Psoas muscle (tissue), 8 donors: ENCODE measurements around the gene ARMH1. TPM values are rescaled to one million over a fixed set of nuclear protein-coding genes. Genes with fewer than 3 reads are reported as not detected.
"Not testable (repeated sequence)": the region's sequence is repeated elsewhere in the genome, so short reads cannot be mapped to it uniquely, and the experiment has no call there.

Experiments used
- ATAC-seq, 4 donors: fragments of 200-7000 bp; cut with Tn5 transposase; one replicate each; pipeline ENCODE4 v1.9.1; 2020; ENCODE audit warnings: moderate library complexity in 3 of 4, mild to moderate bottlenecking in 2 of 4
- DNase-seq, 2 donors: peaks; one replicate each; pipeline ENCODE4 v3.0.0-alpha.2; 2020
- H3K27ac ChIP-seq: fragments of 200-600 bp; one replicate; pipeline ENCODE4 v1.8.0; 2022
- H3K27me3 ChIP-seq, 3 donors: fragments of 200-600 bp in 1 of 3; one replicate each; pipeline versions ENCODE4 v1.6.1 to v1.8.0; 2013 to 2022; ENCODE audit warnings: low read length in 2 of 3, mild to moderate bottlenecking in 2 of 3, moderate library complexity in 1 of 3; ENCODE audit not compliant: insufficient read depth in 3 of 3
- H3K36me3 ChIP-seq, 2 donors: fragments of 200-600 bp in 1 of 2; one replicate each; pipeline versions ENCODE4 v1.6.1 to v1.8.0; 2013 to 2022; ENCODE audit warnings: low read depth in 1 of 2, mild to moderate bottlenecking in 1 of 2, moderate library complexity in 1 of 2; ENCODE audit not compliant: insufficient read depth in 1 of 2
- H3K4me1 ChIP-seq: fragments of 200-600 bp; one replicate; pipeline ENCODE4 v1.8.0; 2022
- H3K4me3 ChIP-seq: fragments of 200-600 bp; one replicate; pipeline ENCODE4 v1.8.0; 2022; ENCODE audit warnings: mild to moderate bottlenecking
- H3K9me3 ChIP-seq: fragments of 200-600 bp; one replicate; pipeline ENCODE4 v1.8.0; 2022
- CTCF ChIP-seq: fragments of 200-600 bp; IDR thresholded peaks from one replicate; pipeline ENCODE4 v1.8.0; 2022; ENCODE audit warnings: antibody characterized with exemption
- WGBS, 3 donors: extraction: QIAGEN DNeasy Blood & Tissue Kit; methylation state at CpG; one replicate each; pipeline versions ENCODE4 v1.1.6 to v1.1.7; 2013; 5-methylcytosine and 5-hydroxymethylcytosine counted together
- intact Hi-C, 2 donors: fragments of 100-400 bp; cut with DNase I; formaldehyde crosslinking; loops; one replicate each; pipeline versions ENCODE4 v1.11.0 to v1.14.2; 2022
- polyA plus RNA-seq, 3 donors: library from polyadenylated mRNA; stranded (reverse); fragments of 200-250 nt; gene quantifications; one replicate each; pipeline ENCODE4 v1.2.3, GENCODE V29; 2013
- total RNA-seq, 4 donors: library from RNA; stranded (reverse); fragmentation: NEBNext Ultra II Directional in 2 of 4; extraction: Animal tissue kit (Norgen Biotek cat#: 25700) in 2 of 4; gene quantifications; one replicate each; pipeline versions ENCODE4 v1.2.1 to v1.2.4, GENCODE V29; 2021 to 2023
- donor health status: healthy with polysubstance abuse.
- donor health status: DM: no; HTN: no; CAD: no; lungs with moderate emphysema.
- donor health status: Bipolar disorder and iron deficiency.
- donor health status: healthy.
- donor health status: DM: yes; HTN: yes; CAD: no.
- donor health status: DM: no; HTN: no; CAD: no.
- donor health status: DM: no; HTN: no; CAD: no.
- donor health status: DM: yes; HTN: yes; CAD: no.

Gene ARMH1
- total and polyA plus RNA-seq, 7 donors: 0.08 to 0.82 (median 0.62) TPM; not detected in 1

GRCh38 chr1:44760876-44761275, 86.4 kb downstream of the ARMH1 start:
- Histone ChIP-seq H3K27ac (no peak overlapping the region), H3K4me1 (no peaks in the 10 kb centered on the region), H3K4me3 (no peak overlapping the region), H3K27me3 (no peaks in the 10 kb centered on the region), H3K9me3 (no peaks in the 10 kb centered on the region), H3K36me3 (no peaks in the 10 kb centered on the region)
- 67 to 80% (median 78%) methylated on average over 3 of the region's 3 CpGs for WGBS, 3 donors
- no peak for TF ChIP-seq CTCF
- no peak for ATAC-seq
- intact Hi-C loops: no loop called here
- no peak for DNase-seq

GRCh38 chr1:44766421-44766820, 91.9 kb downstream of the ARMH1 start:
- ATAC-seq, H3K4me3 ChIP-seq, H3K36me3 ChIP-seq, H3K4me1 ChIP-seq, H3K27ac ChIP-seq, DNase-seq, intact Hi-C loops, H3K9me3 ChIP-seq, H3K27me3 ChIP-seq: not testable (repeated sequence)
- WGBS, 3 donors: 91 to 97% (median 96%) methylated on average over 6 of the region's 6 CpGs

Other genes starting within 250 kb of the ARMH1 start
- gene TMEM53, start 233 bp upstream of the ARMH1 start, total RNA-seq: 1 to 10 TPM; 3.9 to 7.7 (median 6.3) TPM
- gene TMEM53, start 233 bp upstream of the ARMH1 start, polyA plus RNA-seq: 1 to 10 TPM; 2.4 to 6.2 (median 4.2) TPM
- not detected for gene RNU5D-1, start 56.5 kb downstream of the ARMH1 start, total RNA-seq
- gene RNU5D-1, start 56.5 kb downstream of the ARMH1 start, polyA plus RNA-seq: not detected
- gene KIF2C, start 65.1 kb downstream of the ARMH1 start, total RNA-seq: under 1 TPM; 0.26 to 0.97 (median 0.59) TPM
- 1 to 10 TPM in 1 of 3 donors, under 1 TPM in 2; 0.23 to 1.2 (median 0.27) TPM for gene KIF2C, start 65.1 kb downstream of the ARMH1 start, polyA plus RNA-seq
- 1,000 to 10,000 TPM in 2 of 4 donors, 100 to 1,000 TPM in 2; 935 to 1,269 (median 1,066) TPM for gene RPS8, start 100.8 kb downstream of the ARMH1 start, total RNA-seq
- 1,000 to 10,000 TPM; 1,193 to 2,158 (median 1,436) TPM for gene RPS8, start 100.8 kb downstream of the ARMH1 start, polyA plus RNA-seq
- not detected for gene BEST4, start 113.5 kb downstream of the ARMH1 start, total RNA-seq
- under 1 TPM in 1 of 3 donors, not detected in 2; 0.08 TPM for gene BEST4, start 113.5 kb downstream of the ARMH1 start, polyA plus RNA-seq
- 1 to 10 TPM; 3.7 to 7.1 (median 4.7) TPM for gene PLK3, start 125.7 kb downstream of the ARMH1 start, total RNA-seq
- gene PLK3, start 125.7 kb downstream of the ARMH1 start, polyA plus RNA-seq: 1 to 10 TPM; 3.0 to 8.3 (median 3.5) TPM
- gene DYNLT4, start 132.6 kb downstream of the ARMH1 start, total RNA-seq: under 1 TPM in 2 of 4 donors, not detected in 2; 0.32 to 0.59 TPM
- under 1 TPM; 0.06 to 0.42 (median 0.11) TPM for gene DYNLT4, start 132.6 kb downstream of the ARMH1 start, polyA plus RNA-seq
- 1 to 10 TPM in 3 of 4 donors, under 1 TPM in 1; 0.76 to 1.8 (median 1.3) TPM for gene BTBD19, start 133.8 kb downstream of the ARMH1 start, total RNA-seq
- 1 to 10 TPM in 2 of 3 donors, under 1 TPM in 1; 0.35 to 1.4 (median 1.2) TPM for gene BTBD19, start 133.8 kb downstream of the ARMH1 start, polyA plus RNA-seq
- 1 to 10 TPM in 1 of 4 donors, under 1 TPM in 3; 0.12 to 1.0 (median 0.36) TPM for gene PTCH2, start 168.5 kb downstream of the ARMH1 start, total RNA-seq
- gene PTCH2, start 168.5 kb downstream of the ARMH1 start, polyA plus RNA-seq: under 1 TPM; 0.31 to 0.55 (median 0.35) TPM